K562 (cell line): ENCODE results near the gene TRPM6. TPM values are rescaled to one million over a fixed set of nuclear protein-coding genes. Genes with fewer than 3 reads are reported as not detected.
A peak's percentile ranks its signal among the peaks of the same experiment; 100 is the strongest.

Experiments used
- ATAC-seq: fragments of 200-7000 bp; cut with Tn5 transposase; 3 replicates; pipeline ENCODE4 v1.9.1; 2020; ENCODE audit warnings: moderate library complexity
- BruUV-seq: library from RNA; stranded (reverse); fragments of 400-500 nt; replicated peaks from 2 replicates; lab custom pipeline; 2021; lab: Mats Ljungman, UMichigan
- CTCF ChIA-PET: fragments of 300-600 bp; formaldehyde crosslinking; extraction: SDS; loops from one replicate; lab custom pipeline; 2021; ENCODE audit warnings: low intra/inter-chr PET ratio; lab: Yijun Ruan, JAX
- POLR2A ChIA-PET: fragments of 300-600, 350-650 bp; sonication (Branson Sonifier 250); formaldehyde crosslinking; extraction: SDS; loops from one replicate; lab custom pipeline; 2021; ENCODE audit warnings: antibody characterized with exemption, inconsistent platforms; lab: Yijun Ruan, JAX
- DNase-seq, 4 experiments: peaks; one replicate each; pipeline versions ENCODE4 v3.0.0 to v3.0.0-alpha.2; 2011 to 2018; ENCODE audit warnings: low spot score in 3 of 4, mixed read lengths in 3 of 4; ENCODE audit errors: extremely low read depth in 1 of 4
- FAIRE-seq: peaks from 2 replicates; lab custom pipeline; 2011; peaks lifted over from hg19 to GRCh38; lab: Jason Lieb, UNC
- H2AFZ ChIP-seq: 2 replicates; pipeline ENCODE4 v1.6.0; 2011; ENCODE audit warnings: low read depth, low read length, control low read depth, inconsistent platforms
- H3K27ac ChIP-seq: fragments of 200-600 bp; 3 replicates; pipeline ENCODE4 v1.8.0; 2011; ENCODE audit warnings: low read depth, mild to moderate bottlenecking, control low read depth, inconsistent platforms, low read length, moderate library complexity, mixed read lengths; ENCODE audit errors: extremely low read depth
- H3K27me3 ChIP-seq, 2 experiments: fragments of 300-600 bp in 1 of 2; 2 replicates in 1 of 2; 3 replicates in 1 of 2; pipeline versions ENCODE4 v1.6.0 to v1.8.0; 2011; ENCODE audit warnings: inconsistent platforms in 2 of 2, low read length in 2 of 2, mild to moderate bottlenecking in 1 of 2, mixed read lengths in 1 of 2, moderate library complexity in 1 of 2; ENCODE audit not compliant: control insufficient read depth in 2 of 2, insufficient read depth in 2 of 2
- H3K36me3 ChIP-seq: fragments of 300-600 bp; 3 replicates; pipeline ENCODE4 v1.8.0; 2011; ENCODE audit warnings: mild to moderate bottlenecking, low read length, inconsistent platforms; ENCODE audit not compliant: control insufficient read depth, insufficient read depth
- H3K4me1 ChIP-seq, 2 experiments: fragments of 200-600 bp in 1 of 2; replicated peaks in 1 of 2; 2 replicates in 1 of 2; 3 replicates in 1 of 2; pipeline versions ENCODE4 v1.5.1 to v1.8.0; 2011; ENCODE audit warnings: inconsistent platforms in 2 of 2, low read length in 2 of 2, mild to moderate bottlenecking in 1 of 2, mixed read lengths in 1 of 2, moderate library complexity in 1 of 2; ENCODE audit not compliant: control insufficient read depth in 2 of 2, insufficient read depth in 2 of 2
- H3K4me2 ChIP-seq: 2 replicates; pipeline ENCODE4 v1.6.1; 2011; ENCODE audit warnings: low read length, control low read depth, inconsistent platforms, mixed read lengths; ENCODE audit not compliant: insufficient read depth
- H3K4me3 ChIP-seq: fragments of 200-600 bp; sonication (generic), shearing (Covaris generic); 2 replicates; pipeline ENCODE4 v1.5.1; 2016; ENCODE audit warnings: control low read depth, inconsistent platforms
- H3K79me2 ChIP-seq: fragments of 200-600 bp; 3 replicates; pipeline ENCODE4 v1.8.0; 2011; ENCODE audit warnings: low read length, inconsistent platforms; ENCODE audit not compliant: control insufficient read depth, insufficient read depth
- H3K9ac ChIP-seq, 2 experiments: 2 replicates each; pipeline versions ENCODE4 v1.6.0 to v1.6.1; 2011; ENCODE audit warnings: low read depth in 2 of 2, low read length in 2 of 2, control low read depth in 1 of 2, inconsistent platforms in 1 of 2, mild to moderate bottlenecking in 1 of 2, mixed read lengths in 1 of 2; ENCODE audit not compliant: insufficient read depth in 1 of 2
- H3K9me1 ChIP-seq: one replicate; pipeline ENCODE4 v1.6.0; 2011; ENCODE audit warnings: inconsistent platforms, mild to moderate bottlenecking, low read length, moderate library complexity; ENCODE audit not compliant: control insufficient read depth, insufficient read depth
- H3K9me3 ChIP-seq: replicated peaks from 2 replicates; pipeline ENCODE4 v1.5.1; 2011; ENCODE audit warnings: low read depth, low read length, inconsistent platforms; ENCODE audit not compliant: control insufficient read depth, insufficient read depth
- H4K20me1 ChIP-seq: replicated peaks from 2 replicates; pipeline ENCODE4 v1.6.1; 2011; ENCODE audit warnings: low read length, inconsistent platforms, mixed read lengths; ENCODE audit not compliant: control insufficient read depth, insufficient read depth
- CC2D1A ChIP-seq: fragments of 450-650 bp; IDR thresholded peaks from 2 replicates; pipeline ENCODE4 v1.6.1; 2017; ENCODE audit warnings: mild to moderate bottlenecking
- DEAF1 ChIP-seq: fragments of 450-650 bp; formaldehyde crosslinking; IDR thresholded peaks from 2 replicates; pipeline ENCODE4 v1.4.0; 2020; ENCODE audit warnings: mild to moderate bottlenecking, moderate library complexity
- E4F1 ChIP-seq: fragments of 250-450 bp; sonication (Bioruptor Pico); IDR thresholded peaks from 2 replicates; pipeline ENCODE4 v1.5.0; 2021; ENCODE audit warnings: mild to moderate bottlenecking, borderline replicate concordance
- HOXB6 ChIP-seq: fragments of 250-450 bp; sonication (Bioruptor Pico); IDR thresholded peaks from 2 replicates; pipeline ENCODE4 v1.5.1; 2022; ENCODE audit warnings: mild to moderate bottlenecking, borderline replicate concordance
- KDM2B ChIP-seq: fragments of 250-450 bp; sonication (Bioruptor Pico); IDR thresholded peaks from 2 replicates; pipeline ENCODE4 v1.8.0; 2021; ENCODE audit warnings: mild to moderate bottlenecking, moderate library complexity
- MAFK ChIP-seq: IDR thresholded peaks from 2 replicates; pipeline ENCODE4 v1.6.1; 2011; ENCODE audit warnings: low read length, improper control_type of control experiment
- NFE2 ChIP-seq: IDR thresholded peaks from 2 replicates; pipeline ENCODE4 v1.6.1; 2014; ENCODE audit warnings: antibody characterized with exemption, low read depth
- ZBTB26 ChIP-seq: fragments of 450-650 bp; formaldehyde crosslinking; IDR thresholded peaks from 2 replicates; pipeline ENCODE4 v1.4.0; 2022; ENCODE audit warnings: missing genetic modification characterization
- ZNF217 ChIP-seq: sonication (generic); formaldehyde crosslinking; IDR thresholded peaks from 2 replicates; pipeline ENCODE4 v1.8.0; 2022; ENCODE audit warnings: mild to moderate bottlenecking, missing genetic modification reagents
- ZNF316 ChIP-seq: fragments of 450-650 bp; IDR thresholded peaks from 2 replicates; pipeline ENCODE4 v1.6.1; 2016
- ZNF699 ChIP-seq: fragments of 250-450 bp; sonication (Bioruptor Pico); IDR thresholded peaks from 2 replicates; pipeline ENCODE4 v1.8.0; 2021; ENCODE audit warnings: mild to moderate bottlenecking, moderate library complexity; ENCODE audit not compliant: insufficient replicate concordance
- ZNF76 ChIP-seq: fragments of 250-450 bp; sonication (Bioruptor Pico); IDR thresholded peaks from 2 replicates; pipeline ENCODE4 v1.4.0; 2020; ENCODE audit warnings: mild to moderate bottlenecking, moderate library complexity, borderline replicate concordance
- in situ Hi-C: fragments of 300-500 bp; cut with MboI; formaldehyde crosslinking; loops from 4 replicates; pipeline ENCODE4 v1.15.0; 2018; ENCODE audit warnings: inconsistent platforms, mixed read lengths
- intact Hi-C: fragments of 100-400 bp; cut with micrococcal nuclease; formaldehyde crosslinking; loops from 2 replicates; pipeline ENCODE4 v1.14.2; 2022
- polyA plus RNA-seq, 8 experiments: library from polyadenylated mRNA; depleted of rRNA in 4 of 8; stranded (reverse) in 5 of 8; unstranded in 3 of 8; fragments of >200 nt; fragmentation: Nextera tagmentation in 2 of 8; fragmentation: Illumina TruSeq in 1 of 8; extraction: Ambion mirVana in 2 of 8; extraction: Trizol in 1 of 8; gene quantifications; 2 replicates each; pipeline versions ENCODE4 v1.2.1 to v1.2.3, GENCODE V29; 2011 to 2014; ENCODE audit warnings: inconsistent platforms in 1 of 8, missing spikeins in 1 of 8
- total RNA-seq, 7 experiments: library from RNA; depleted of rRNA in 6 of 7; stranded (reverse); fragments of >200 nt in 6 of 7; fragmentation: Illumina TruSeq in 2 of 7; extraction: Trizol in 2 of 7; gene quantifications; 2 replicates each; pipeline versions ENCODE4 v1.2.1 to v1.2.3, GENCODE V29; 2011 to 2021; ENCODE audit warnings: low replicate concordance in 1 of 7
- TF ChIP-seq, protein P1 (sequence below): fragments of 250-450 bp; sonication (Bioruptor Pico); IDR thresholded peaks from 2 replicates; pipeline ENCODE4 v1.4.0; 2020; ENCODE audit warnings: mild to moderate bottlenecking, moderate library complexity

Gene TRPM6
- total and polyA plus RNA-seq, 9 of the 15 experiments (the other 6 are each of a cell fraction or from before 2014, with no cell fraction given): 0.03 to 0.16 (median 0.09) TPM

DNA sequence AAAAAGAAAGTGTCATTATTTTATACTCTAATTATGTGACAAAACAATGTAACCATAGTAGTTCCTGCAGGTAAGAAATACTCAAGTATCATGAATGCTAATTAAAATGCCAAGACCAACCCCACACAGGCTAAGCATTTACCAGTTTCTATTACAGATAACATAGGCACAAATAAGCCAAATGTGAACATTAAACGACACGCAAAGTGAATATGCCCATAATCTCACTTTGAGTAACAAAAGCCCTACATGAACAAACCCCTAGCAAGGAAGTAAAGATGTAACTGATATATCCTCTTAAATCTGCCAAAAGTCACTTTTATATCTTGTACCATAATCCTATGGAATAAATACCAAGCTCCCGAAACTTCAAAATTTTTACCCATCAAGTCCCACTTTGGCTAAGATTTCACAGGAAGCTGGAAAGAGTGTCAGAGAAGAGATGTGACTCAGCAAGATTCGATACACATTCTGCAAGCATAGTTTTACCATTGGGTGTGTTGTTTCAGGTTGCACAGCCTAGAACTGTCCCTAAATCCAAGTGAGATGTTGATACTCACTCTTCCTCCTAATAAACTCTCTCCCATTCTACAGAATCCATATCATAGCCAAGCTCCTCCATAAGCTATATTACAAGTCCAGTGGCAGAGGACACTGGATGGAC lies 28.8 kb downstream of the TRPM6 start (continued):
- no peak for TF ChIP-seq DEAF1 (CRISPR knock-in tag)
- peak; percentile 91 for TF ChIP-seq NFE2
- TF ChIP-seq MAFK: peak; percentile 66; the same call in 1 of the 2 replicates
- TF ChIP-seq ZNF316: peak; percentile 88

DNA sequence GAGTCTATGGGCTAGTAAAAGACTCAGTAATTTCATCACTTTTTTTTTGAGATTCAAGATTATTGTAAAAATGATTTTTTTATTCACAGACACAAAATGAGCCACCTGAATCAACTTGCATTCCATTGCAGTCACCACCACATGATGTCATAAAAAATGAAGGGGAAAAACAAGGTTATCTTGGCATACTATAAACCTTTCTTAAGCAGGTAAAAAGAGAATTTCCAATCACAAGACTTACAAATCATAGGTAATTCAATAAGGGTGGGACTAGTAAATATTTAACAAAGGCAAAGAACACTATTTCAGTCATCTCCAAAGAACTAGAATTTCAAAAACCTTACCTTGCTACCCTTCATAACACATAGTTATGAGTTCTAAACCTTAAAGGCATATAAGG lies 30.7 kb downstream of the TRPM6 start:
- POLR2A ChIA-PET: no interaction called here
- no peak for ATAC-seq
- Histone ChIP-seq H3K9ac (no peak overlapping the region), H4K20me1 (no peaks in the 10 kb centered on the region), H3K79me2 (no peaks in the 10 kb centered on the region), H3K4me2 (no peak overlapping the region), H3K9me1 (no peaks in the 10 kb centered on the region), H3K4me3 (no peak overlapping the region), H3K36me3 (no peaks in the 10 kb centered on the region), H3K9me3 (no peaks in the 10 kb centered on the region), H3K27ac (no peak overlapping the region), H3K4me1 (peaks cover 0 to 6% of the 10 kb centered on the region in 2 experiments; a peak in 2 of 5 replicates), H2AFZ (no peak overlapping the region), H3K27me3 (no peaks in the 10 kb centered on the region)
- CTCF ChIA-PET: no interaction called here
- intact Hi-C loops: no loop called here
- in situ Hi-C loops: no loop called here
- FAIRE-seq: no peak
- BruUV-seq: no TSS peak
- no peak for DNase-seq
- no peak for TF ChIP-seq ZNF217 (CRISPR knock-in tag)
- TF ChIP-seq KDM2B (CRISPR knock-in tag): no peak
- TF ChIP-seq E4F1 (CRISPR knock-in tag): no peak
- TF ChIP-seq ZNF76 (CRISPR knock-in tag): no peak
- TF ChIP-seq CC2D1A: no peak
- no peak for TF ChIP-seq ZBTB26 (CRISPR knock-in tag)
- TF ChIP-seq, protein P1, sequence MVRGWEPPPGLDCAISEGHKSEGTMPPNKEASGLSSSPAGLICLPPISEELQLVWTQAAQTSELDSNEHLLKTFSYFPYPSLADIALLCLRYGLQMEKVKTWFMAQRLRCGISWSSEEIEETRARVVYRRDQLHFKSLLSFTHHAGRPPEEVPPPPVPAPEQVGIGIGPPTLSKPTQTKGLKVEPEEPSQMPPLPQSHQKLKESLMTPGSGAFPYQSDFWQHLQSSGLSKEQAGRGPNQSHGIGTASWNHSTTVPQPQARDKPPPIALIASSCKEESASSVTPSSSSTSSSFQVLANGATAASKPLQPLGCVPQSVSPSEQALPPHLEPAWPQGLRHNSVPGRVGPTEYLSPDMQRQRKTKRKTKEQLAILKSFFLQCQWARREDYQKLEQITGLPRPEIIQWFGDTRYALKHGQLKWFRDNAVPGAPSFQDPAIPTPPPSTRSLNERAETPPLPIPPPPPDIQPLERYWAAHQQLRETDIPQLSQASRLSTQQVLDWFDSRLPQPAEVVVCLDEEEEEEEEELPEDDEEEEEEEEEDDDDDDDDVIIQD (CRISPR knock-in tag): no peak
- no peak for TF ChIP-seq MAFK
- TF ChIP-seq HOXB6 (CRISPR knock-in tag): no peak
- TF ChIP-seq ZNF699: no peak
